ENCODE data around the gene TIMP3. TPM values are rescaled to one million over a fixed set of nuclear protein-coding genes. Genes with fewer than 3 reads are reported as not detected.

The TIMP3 gene
- polyA plus RNA-seq, 1 donor from 2014 or later = 0.72 TPM

- H2AFZ ChIP-seq (ENCODE audit: low read depth, low read length) = no peak overlapping the region
- TF ChIP-seq EP300 (conservative IDR thresholded peaks at IDR 0.05; ENCODE audit: poor library complexity, severe bottlenecking) (no peak), EZH2 (IDR thresholded peaks at IDR 0.05; ENCODE audit: borderline replicate concordance, insufficient read depth, low read length, poor library complexity, severe bottlenecking) (no peak), SMC3 (conservative IDR thresholded peaks at IDR 0.05; ENCODE audit: poor library complexity) (no peak), REST (IDR thresholded peaks at IDR 0.05; ENCODE audit: borderline replicate concordance) (no peak), MXI1 (conservative IDR thresholded peaks at IDR 0.05; ENCODE audit: poor library complexity, severe bottlenecking) (no peak), CTCF (IDR thresholded peaks at IDR 0.05; ENCODE audit: poor library complexity, severe bottlenecking) (no peak), POLR2AphosphoS5 (IDR thresholded peaks at IDR 0.05) (no peak), RAD21 (conservative IDR thresholded peaks at IDR 0.05) (no peak), TAF1 (IDR thresholded peaks at IDR 0.05; ENCODE audit: low read depth) (no peak)
- no peaks in the 10 kb centered on the region for H3K9me3 ChIP-seq (ENCODE audit: low read length)
- H3K4me2 ChIP-seq (ENCODE audit: low read length) = no peak overlapping the region
- H4K20me1 ChIP-seq (ENCODE audit: insufficient read depth) = no peaks in the 10 kb centered on the region
- no peaks in the 10 kb centered on the region for H3K9me2 ChIP-seq (ENCODE audit: insufficient read depth, low read length)
- no peaks in the 10 kb centered on the region for H3K79me2 ChIP-seq (replicated peaks; ENCODE audit: insufficient read depth, low read length)
- H3K4me3 ChIP-seq (ENCODE audit: low read length) = no peak overlapping the region
- H3K9ac ChIP-seq (ENCODE audit: low read length) = no peak overlapping the region
- no peaks in the 10 kb centered on the region for H3F3A ChIP-seq (ENCODE audit: insufficient read depth, low read length, poor library complexity, severe bottlenecking)
- no peaks in the 10 kb centered on the region for H3K36me3 ChIP-seq (ENCODE audit: insufficient read depth, low read length)
- H3K27ac ChIP-seq (ENCODE audit: low read length) = no peak overlapping the region
- H3K27me3 ChIP-seq (ENCODE audit: insufficient read depth, low read depth, low read length) = no peaks in the 10 kb centered on the region
Observed at GRCh38 chr22:32828561-32828960, 27.1 kb downstream of the TIMP3 start.

- H3K79me2 ChIP-seq (replicated peaks; ENCODE audit: insufficient read depth, low read length) = no peaks in the 10 kb centered on the region
Observed at GRCh38 chr22:32829451-32829851, 27.9 kb downstream of the TIMP3 start.

GRCh38 chr22:32830473-32830872 lies 29.0 kb downstream of the TIMP3 start:
- H3K4me2 ChIP-seq (ENCODE audit: low read length) = no peak overlapping the region

More at GRCh38 chr22:32829451-32829851, 27.9 kb downstream of the TIMP3 start:
- no peak overlapping the region for H3K27ac ChIP-seq (ENCODE audit: low read length)
- no peak for TF ChIP-seq TAF1 (IDR thresholded peaks at IDR 0.05; ENCODE audit: low read depth)
- H2AFZ ChIP-seq (ENCODE audit: low read depth, low read length) = no peak overlapping the region
- no peak overlapping the region for H3K4me3 ChIP-seq (ENCODE audit: low read length)
- no peaks in the 10 kb centered on the region for H3K36me3 ChIP-seq (ENCODE audit: insufficient read depth, low read length)
- H3K4me2 ChIP-seq (ENCODE audit: low read length) = no peak overlapping the region
- no peaks in the 10 kb centered on the region for H3K27me3 ChIP-seq (ENCODE audit: insufficient read depth, low read depth, low read length)
- no peaks in the 10 kb centered on the region for H3F3A ChIP-seq (ENCODE audit: insufficient read depth, low read length, poor library complexity, severe bottlenecking)
- H3K9me3 ChIP-seq (ENCODE audit: low read length) = no peaks in the 10 kb centered on the region
- H3K9me2 ChIP-seq (ENCODE audit: insufficient read depth, low read length) = no peaks in the 10 kb centered on the region
- no peaks in the 10 kb centered on the region for H4K20me1 ChIP-seq (ENCODE audit: insufficient read depth)
- no peak overlapping the region for H3K9ac ChIP-seq (ENCODE audit: low read length)

More at GRCh38 chr22:32830473-32830872, 29.0 kb downstream of the TIMP3 start:
- H3K9me3 ChIP-seq (ENCODE audit: low read length) = no peaks in the 10 kb centered on the region
- no peaks in the 10 kb centered on the region for H4K20me1 ChIP-seq (ENCODE audit: insufficient read depth)
- H3F3A ChIP-seq (ENCODE audit: insufficient read depth, low read length, poor library complexity, severe bottlenecking) = no peaks in the 10 kb centered on the region
- TF ChIP-seq SMC3 (conservative IDR thresholded peaks at IDR 0.05; ENCODE audit: poor library complexity) = no peak
- TF ChIP-seq MXI1 (conservative IDR thresholded peaks at IDR 0.05; ENCODE audit: poor library complexity, severe bottlenecking) = no peak
- TF ChIP-seq POLR2AphosphoS5 (IDR thresholded peaks at IDR 0.05) = no peak
- no peak for TF ChIP-seq RAD21 (conservative IDR thresholded peaks at IDR 0.05)
- no peak for TF ChIP-seq CTCF (IDR thresholded peaks at IDR 0.05; ENCODE audit: poor library complexity, severe bottlenecking)
- TF ChIP-seq REST (IDR thresholded peaks at IDR 0.05; ENCODE audit: borderline replicate concordance) = no peak
- no peak for TF ChIP-seq EP300 (conservative IDR thresholded peaks at IDR 0.05; ENCODE audit: poor library complexity, severe bottlenecking)
- TF ChIP-seq TAF1 (IDR thresholded peaks at IDR 0.05; ENCODE audit: low read depth) = no peak
- no peak for TF ChIP-seq EZH2 (IDR thresholded peaks at IDR 0.05; ENCODE audit: borderline replicate concordance, insufficient read depth, low read length, poor library complexity, severe bottlenecking)
- H3K27ac ChIP-seq (ENCODE audit: low read length) = no peak overlapping the region
- no peak overlapping the region for H3K4me3 ChIP-seq (ENCODE audit: low read length)
- H2AFZ ChIP-seq (ENCODE audit: low read depth, low read length) = no peak overlapping the region
- H3K9me2 ChIP-seq (ENCODE audit: insufficient read depth, low read length) = no peaks in the 10 kb centered on the region
- H3K79me2 ChIP-seq (replicated peaks; ENCODE audit: insufficient read depth, low read length) = no peaks in the 10 kb centered on the region
- no peaks in the 10 kb centered on the region for H3K36me3 ChIP-seq (ENCODE audit: insufficient read depth, low read length)
- H3K9ac ChIP-seq (ENCODE audit: low read length) = no peak overlapping the region
- H3K27me3 ChIP-seq (ENCODE audit: insufficient read depth, low read depth, low read length) = no peaks in the 10 kb centered on the region
